ENCODE results near the gene TRPM3.

GRCh38 chr9:71072587-71072986 lies 48.8 kb downstream of the TRPM3 start:
- TF ChIP-seq KLF16 (tag by site-specific recombination; IDR thresholded peaks at IDR 0.05): no peak
- no peak for TF ChIP-seq ZNF114 (tag by site-specific recombination; IDR thresholded peaks at IDR 0.05)
- TF ChIP-seq ZBTB8A (tag by site-specific recombination; IDR thresholded peaks at IDR 0.05): no peak
- TF ChIP-seq, protein P1, sequence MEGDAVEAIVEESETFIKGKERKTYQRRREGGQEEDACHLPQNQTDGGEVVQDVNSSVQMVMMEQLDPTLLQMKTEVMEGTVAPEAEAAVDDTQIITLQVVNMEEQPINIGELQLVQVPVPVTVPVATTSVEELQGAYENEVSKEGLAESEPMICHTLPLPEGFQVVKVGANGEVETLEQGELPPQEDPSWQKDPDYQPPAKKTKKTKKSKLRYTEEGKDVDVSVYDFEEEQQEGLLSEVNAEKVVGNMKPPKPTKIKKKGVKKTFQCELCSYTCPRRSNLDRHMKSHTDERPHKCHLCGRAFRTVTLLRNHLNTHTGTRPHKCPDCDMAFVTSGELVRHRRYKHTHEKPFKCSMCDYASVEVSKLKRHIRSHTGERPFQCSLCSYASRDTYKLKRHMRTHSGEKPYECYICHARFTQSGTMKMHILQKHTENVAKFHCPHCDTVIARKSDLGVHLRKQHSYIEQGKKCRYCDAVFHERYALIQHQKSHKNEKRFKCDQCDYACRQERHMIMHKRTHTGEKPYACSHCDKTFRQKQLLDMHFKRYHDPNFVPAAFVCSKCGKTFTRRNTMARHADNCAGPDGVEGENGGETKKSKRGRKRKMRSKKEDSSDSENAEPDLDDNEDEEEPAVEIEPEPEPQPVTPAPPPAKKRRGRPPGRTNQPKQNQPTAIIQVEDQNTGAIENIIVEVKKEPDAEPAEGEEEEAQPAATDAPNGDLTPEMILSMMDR (tag by site-specific recombination; IDR thresholded peaks at IDR 0.05): no peak
- TF ChIP-seq EGR2 (tag by site-specific recombination; IDR thresholded peaks at IDR 0.05; ENCODE audit: low read depth): no peak
- no peak for TF ChIP-seq GLIS1 (tag by site-specific recombination; IDR thresholded peaks at IDR 0.05)
- TF ChIP-seq ZSCAN16 (tag by site-specific recombination; IDR thresholded peaks at IDR 0.05): no peak
- TF ChIP-seq ZNF555 (tag by site-specific recombination; conservative IDR thresholded peaks at IDR 0.05): no peak
- TF ChIP-seq, protein P2, sequence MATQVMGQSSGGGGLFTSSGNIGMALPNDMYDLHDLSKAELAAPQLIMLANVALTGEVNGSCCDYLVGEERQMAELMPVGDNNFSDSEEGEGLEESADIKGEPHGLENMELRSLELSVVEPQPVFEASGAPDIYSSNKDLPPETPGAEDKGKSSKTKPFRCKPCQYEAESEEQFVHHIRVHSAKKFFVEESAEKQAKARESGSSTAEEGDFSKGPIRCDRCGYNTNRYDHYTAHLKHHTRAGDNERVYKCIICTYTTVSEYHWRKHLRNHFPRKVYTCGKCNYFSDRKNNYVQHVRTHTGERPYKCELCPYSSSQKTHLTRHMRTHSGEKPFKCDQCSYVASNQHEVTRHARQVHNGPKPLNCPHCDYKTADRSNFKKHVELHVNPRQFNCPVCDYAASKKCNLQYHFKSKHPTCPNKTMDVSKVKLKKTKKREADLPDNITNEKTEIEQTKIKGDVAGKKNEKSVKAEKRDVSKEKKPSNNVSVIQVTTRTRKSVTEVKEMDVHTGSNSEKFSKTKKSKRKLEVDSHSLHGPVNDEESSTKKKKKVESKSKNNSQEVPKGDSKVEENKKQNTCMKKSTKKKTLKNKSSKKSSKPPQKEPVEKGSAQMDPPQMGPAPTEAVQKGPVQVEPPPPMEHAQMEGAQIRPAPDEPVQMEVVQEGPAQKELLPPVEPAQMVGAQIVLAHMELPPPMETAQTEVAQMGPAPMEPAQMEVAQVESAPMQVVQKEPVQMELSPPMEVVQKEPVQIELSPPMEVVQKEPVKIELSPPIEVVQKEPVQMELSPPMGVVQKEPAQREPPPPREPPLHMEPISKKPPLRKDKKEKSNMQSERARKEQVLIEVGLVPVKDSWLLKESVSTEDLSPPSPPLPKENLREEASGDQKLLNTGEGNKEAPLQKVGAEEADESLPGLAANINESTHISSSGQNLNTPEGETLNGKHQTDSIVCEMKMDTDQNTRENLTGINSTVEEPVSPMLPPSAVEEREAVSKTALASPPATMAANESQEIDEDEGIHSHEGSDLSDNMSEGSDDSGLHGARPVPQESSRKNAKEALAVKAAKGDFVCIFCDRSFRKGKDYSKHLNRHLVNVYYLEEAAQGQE (tag by site-specific recombination; IDR thresholded peaks at IDR 0.05): no peak
- TF ChIP-seq ZNF558 (tag by site-specific recombination; IDR thresholded peaks at IDR 0.05): no peak
- TF ChIP-seq ZNF23 (tag by site-specific recombination; IDR thresholded peaks at IDR 0.05; ENCODE audit: borderline replicate concordance): no peak
